Mesenteric fat pad (tissue), 1 donor: ENCODE measurements around the gene IL2RA. TPM values are rescaled to one million over a fixed set of nuclear protein-coding genes. Genes with fewer than 3 reads are reported as not detected.

Source experiments
- DNase-seq: peaks from one replicate; pipeline ENCODE4 v3.0.0-alpha.2; 2020; ENCODE audit warnings: low spot score
- total RNA-seq: library from RNA; stranded (reverse); fragmentation: NEBNext Ultra II Directional; extraction: Animal tissue kit (Norgen Biotek cat#: 25700); gene quantifications from one replicate; pipeline ENCODE4 v1.2.1, GENCODE V29; 2021
- donor health status: DM: yes; HTN: yes; CAD: no.

IL2RA gene
- total RNA-seq, 1 donor from 2014 or later: 2.4 TPM

DNA sequence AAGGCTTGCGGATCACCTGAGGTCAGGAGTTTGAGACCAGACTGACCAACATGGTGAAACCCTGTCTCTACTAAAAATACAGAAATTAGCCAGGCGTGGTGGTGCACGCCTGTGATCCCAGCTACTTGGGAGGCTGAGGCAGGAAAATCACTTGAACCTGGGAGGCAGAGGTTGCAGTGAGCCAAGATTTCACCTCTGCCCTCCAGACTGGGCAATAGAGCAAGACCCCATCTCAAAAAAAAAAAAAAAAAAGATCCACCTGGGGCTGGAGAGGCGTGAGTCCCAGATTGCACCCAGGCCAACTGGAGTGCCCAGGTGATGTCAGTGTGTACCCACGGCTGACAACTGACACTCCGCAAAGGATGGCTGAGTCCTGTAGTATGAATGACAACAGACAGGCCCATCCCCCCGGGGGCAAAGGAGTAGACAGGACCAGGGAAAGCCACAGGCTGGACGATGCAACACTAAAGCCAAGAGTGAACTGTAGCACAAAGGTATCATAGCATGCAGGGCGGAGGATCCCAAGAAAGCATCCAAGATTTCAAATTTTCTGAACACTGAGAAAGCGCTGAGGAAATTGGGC is 99.7 kb downstream of the IL2RA start:
- peak; percentile 33 for DNase-seq

DNA sequence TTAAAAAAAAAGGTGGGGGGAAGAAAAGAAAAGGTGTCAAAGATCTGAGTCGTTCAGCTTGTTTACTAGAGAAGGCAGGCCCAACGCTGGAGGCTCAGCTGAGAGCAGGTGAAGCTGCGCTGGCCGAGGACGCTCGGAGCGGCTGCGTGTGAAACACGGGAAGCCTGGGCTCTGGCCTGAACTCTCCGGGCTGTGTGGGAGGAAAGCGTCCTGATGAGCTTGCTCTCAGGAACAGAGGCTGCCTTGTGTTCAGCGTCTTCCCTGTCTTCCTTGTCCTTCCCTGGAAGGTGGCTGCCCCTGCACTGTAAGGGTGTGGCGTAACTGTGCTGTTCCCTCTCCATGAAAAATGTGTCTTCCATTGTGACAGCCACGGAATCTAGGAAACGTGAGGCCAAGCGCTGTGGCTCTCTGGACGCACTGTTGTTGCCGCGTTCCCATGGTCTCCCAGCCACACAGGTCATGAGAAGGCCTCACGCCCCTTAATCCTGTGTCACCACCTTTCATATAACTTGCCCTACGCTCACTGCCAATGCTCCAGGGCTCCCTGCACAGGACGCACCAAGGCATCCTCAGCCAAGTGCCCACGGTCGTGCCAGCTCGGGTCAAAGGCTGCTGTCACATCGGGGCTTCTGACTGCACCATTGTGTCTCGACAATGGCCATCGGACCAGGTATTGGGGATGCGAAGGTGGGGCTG is 100.6 kb downstream of the IL2RA start:
- peak; percentile 81 for DNase-seq

DNA sequence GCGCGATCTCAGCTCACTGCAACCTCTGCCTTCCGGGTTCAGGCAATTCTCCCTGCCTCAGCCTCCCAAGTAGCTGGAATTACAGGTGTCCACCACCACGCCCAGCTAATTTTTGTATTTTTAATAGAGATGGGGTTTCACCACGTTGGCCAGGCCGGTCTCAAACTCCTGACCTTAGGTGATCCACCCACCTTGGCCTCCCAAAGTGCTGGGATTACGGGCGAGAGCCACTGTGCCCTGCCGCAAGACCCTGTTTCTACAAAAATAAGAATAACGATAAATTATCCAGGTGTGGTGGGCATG is 101.2 kb downstream of the IL2RA start:
- peak; percentile 64 for DNase-seq

Other genes starting within 250 kb of the IL2RA start
- 179 TPM for gene GDI2, start 248.9 kb downstream of the IL2RA start, total RNA-seq
- gene ANKRD16, start 172.5 kb downstream of the IL2RA start, total RNA-seq: 4.8 TPM
- gene FBH1, start 172.1 kb downstream of the IL2RA start, total RNA-seq: 80.4 TPM
- 24.6 TPM for gene IL15RA, start 84.8 kb downstream of the IL2RA start, total RNA-seq
- gene RBM17, start 26.7 kb upstream of the IL2RA start, total RNA-seq: 137 TPM
- gene PFKFB3, start 140.6 kb upstream of the IL2RA start, total RNA-seq: 441 TPM